Astrocyte (in vitro differentiated cells and primary cell): Measurements from ENCODE around the gene ODF4. TPM values are rescaled to one million over a fixed set of nuclear protein-coding genes. Genes with fewer than 3 reads are reported as not detected.
"Not testable (repeated sequence)": the region's sequence is repeated elsewhere in the genome, so short reads cannot be mapped to it uniquely, and the experiment has no call there.

Experiments used
- DNase-seq: peaks from one replicate; pipeline ENCODE4 v3.0.0-alpha.2; 2010; ENCODE audit warnings: low read depth
- FAIRE-seq: peaks from 2 replicates; lab custom pipeline; 2011; peaks lifted over from hg19 to GRCh38; lab: Jason Lieb, UNC
- H2AFZ ChIP-seq: 2 replicates; pipeline ENCODE4 v1.6.0; 2012; ENCODE audit warnings: low read depth, low read length, inconsistent platforms
- H3K27ac ChIP-seq: 2 replicates; pipeline ENCODE4 v1.5.1; 2011; ENCODE audit warnings: low read depth, low read length, inconsistent platforms
- H3K27me3 ChIP-seq: 2 replicates; pipeline ENCODE4 v1.6.0; 2011; ENCODE audit warnings: low read length, inconsistent platforms; ENCODE audit not compliant: insufficient read depth
- H3K36me3 ChIP-seq: 2 replicates; pipeline ENCODE4 v1.5.1; 2011; ENCODE audit warnings: low read length, inconsistent platforms; ENCODE audit not compliant: insufficient read depth
- H3K4me1 ChIP-seq: 2 replicates; pipeline ENCODE4 v1.5.1; 2011; ENCODE audit warnings: low read length, inconsistent platforms; ENCODE audit not compliant: insufficient read depth
- H3K4me2 ChIP-seq: 2 replicates; pipeline ENCODE4 v1.6.0; 2012; ENCODE audit warnings: low read length, inconsistent platforms
- H3K4me3 ChIP-seq: 2 replicates; pipeline ENCODE4 v1.5.1; 2011; ENCODE audit warnings: low read depth, mild to moderate bottlenecking, low read length, inconsistent platforms; ENCODE audit not compliant: insufficient read depth
- H3K79me2 ChIP-seq: 2 replicates; pipeline ENCODE4 v1.6.0; 2012; ENCODE audit warnings: mild to moderate bottlenecking, low read length, inconsistent platforms; ENCODE audit not compliant: insufficient read depth
- H3K9ac ChIP-seq: 2 replicates; pipeline ENCODE4 v1.6.0; 2012; ENCODE audit warnings: mild to moderate bottlenecking, low read length, inconsistent platforms
- H3K9me3 ChIP-seq: 2 replicates; pipeline ENCODE4 v1.5.1; 2012; ENCODE audit warnings: low read depth, mild to moderate bottlenecking, low read length, inconsistent platforms; ENCODE audit not compliant: insufficient read depth
- H4K20me1 ChIP-seq: 2 replicates; pipeline ENCODE4 v1.6.0; 2012; ENCODE audit warnings: low read length, inconsistent platforms; ENCODE audit not compliant: insufficient read depth
- H3K27ac Mint-ChIP-seq: one replicate; pipeline ENCODE4 v1.8.0; 2021; ENCODE audit warnings: mild to moderate bottlenecking, mixed read lengths; ENCODE audit not compliant: unreplicated experiment
- H3K27me3 Mint-ChIP-seq: one replicate; pipeline ENCODE4 v1.8.0; 2021; ENCODE audit warnings: low read depth, mixed read lengths; ENCODE audit not compliant: unreplicated experiment
- H3K36me3 Mint-ChIP-seq: one replicate; pipeline ENCODE4 v1.8.0; 2021; ENCODE audit warnings: low read depth, mixed read lengths; ENCODE audit not compliant: unreplicated experiment
- H3K4me1 Mint-ChIP-seq: one replicate; pipeline ENCODE4 v1.8.0; 2021; ENCODE audit warnings: low read depth, mixed read lengths; ENCODE audit not compliant: unreplicated experiment
- H3K4me3 Mint-ChIP-seq: one replicate; pipeline ENCODE4 v1.8.0; 2021; ENCODE audit warnings: mild to moderate bottlenecking, moderate library complexity, mixed read lengths; ENCODE audit not compliant: unreplicated experiment
- H3K9me3 Mint-ChIP-seq: one replicate; pipeline ENCODE4 v1.8.0; 2021; ENCODE audit warnings: mild to moderate bottlenecking, mixed read lengths; ENCODE audit not compliant: unreplicated experiment
- EZH2 ChIP-seq: IDR thresholded peaks from 2 replicates; pipeline ENCODE4 v1.6.1; 2012; ENCODE audit warnings: mild to moderate bottlenecking, low read length, inconsistent platforms; ENCODE audit not compliant: insufficient read depth
- total RNA-seq: library from RNA; stranded (reverse); gene quantifications from 2 replicates; pipeline ENCODE4 v1.2.1, GENCODE V29; 2021
- TF ChIP-seq, protein P1 (sequence below): IDR thresholded peaks from 2 replicates; pipeline ENCODE4 v1.5.1; 2011; ENCODE audit warnings: low read depth, mild to moderate bottlenecking, inconsistent platforms, low read length, moderate library complexity; ENCODE audit not compliant: insufficient read depth

The ODF4 gene
- total RNA-seq, 1 donor from 2014 or later: not detected

DNA sequence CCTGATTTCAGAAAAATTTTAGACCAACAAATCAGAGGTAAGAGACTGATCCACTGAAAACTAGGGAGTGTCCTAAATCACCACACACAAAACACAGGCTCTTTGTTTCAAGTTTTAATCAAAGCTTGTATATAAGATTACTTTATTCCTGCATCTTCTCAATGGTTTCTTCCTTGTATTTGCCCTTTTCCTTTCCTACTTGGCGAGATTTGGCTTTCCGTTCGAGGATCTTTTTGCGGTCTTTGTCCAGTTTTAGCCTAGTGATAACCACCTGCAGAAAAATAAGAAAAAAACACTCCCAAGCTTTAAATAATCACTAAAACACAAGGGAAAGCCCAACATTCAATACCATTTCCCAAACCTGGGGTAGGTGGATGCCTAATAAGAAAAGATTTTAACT, 37.8 kb downstream of the ODF4 start:
- H3K4me2 ChIP-seq: no peak overlapping the region
- H3K79me2 ChIP-seq: peaks cover 54% of the 10 kb centered on the region
- H3K9me3 Mint-ChIP-seq: no peaks in the 10 kb centered on the region
- H4K20me1 ChIP-seq: peaks cover 58% of the 10 kb centered on the region
- no peaks in the 10 kb centered on the region for H3K27me3 Mint-ChIP-seq
- no peak overlapping the region for H3K27ac ChIP-seq
- TF ChIP-seq EZH2: no peak
- TF ChIP-seq, protein P1, sequence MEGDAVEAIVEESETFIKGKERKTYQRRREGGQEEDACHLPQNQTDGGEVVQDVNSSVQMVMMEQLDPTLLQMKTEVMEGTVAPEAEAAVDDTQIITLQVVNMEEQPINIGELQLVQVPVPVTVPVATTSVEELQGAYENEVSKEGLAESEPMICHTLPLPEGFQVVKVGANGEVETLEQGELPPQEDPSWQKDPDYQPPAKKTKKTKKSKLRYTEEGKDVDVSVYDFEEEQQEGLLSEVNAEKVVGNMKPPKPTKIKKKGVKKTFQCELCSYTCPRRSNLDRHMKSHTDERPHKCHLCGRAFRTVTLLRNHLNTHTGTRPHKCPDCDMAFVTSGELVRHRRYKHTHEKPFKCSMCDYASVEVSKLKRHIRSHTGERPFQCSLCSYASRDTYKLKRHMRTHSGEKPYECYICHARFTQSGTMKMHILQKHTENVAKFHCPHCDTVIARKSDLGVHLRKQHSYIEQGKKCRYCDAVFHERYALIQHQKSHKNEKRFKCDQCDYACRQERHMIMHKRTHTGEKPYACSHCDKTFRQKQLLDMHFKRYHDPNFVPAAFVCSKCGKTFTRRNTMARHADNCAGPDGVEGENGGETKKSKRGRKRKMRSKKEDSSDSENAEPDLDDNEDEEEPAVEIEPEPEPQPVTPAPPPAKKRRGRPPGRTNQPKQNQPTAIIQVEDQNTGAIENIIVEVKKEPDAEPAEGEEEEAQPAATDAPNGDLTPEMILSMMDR: no peak
- peaks cover 44% of the 10 kb centered on the region for H3K36me3 ChIP-seq
- no peak for DNase-seq
- H3K9ac ChIP-seq: peak overlapping the region; percentile 93
- peak overlapping the region; percentile 14 for H3K27ac Mint-ChIP-seq
- no peaks in the 10 kb centered on the region for H3K9me3 ChIP-seq
- no peak overlapping the region for H3K4me3 ChIP-seq
- H2AFZ ChIP-seq: no peak overlapping the region
- no peak for FAIRE-seq
- H3K27me3 ChIP-seq: no peaks in the 10 kb centered on the region
- H3K4me3 Mint-ChIP-seq: peak overlapping the region; percentile 62
- peaks cover 25% of the 10 kb centered on the region for H3K4me1 Mint-ChIP-seq
- peaks cover 29% of the 10 kb centered on the region for H3K4me1 ChIP-seq
- H3K36me3 Mint-ChIP-seq: peaks cover 14% of the 10 kb centered on the region

- H3K9me3 Mint-ChIP-seq, H3K9me3 ChIP-seq, H3K27me3 Mint-ChIP-seq, H2AFZ ChIP-seq, H3K4me2 ChIP-seq, H3K27me3 ChIP-seq, H3K27ac ChIP-seq, H3K4me3 ChIP-seq, DNase-seq, FAIRE-seq: not testable (repeated sequence)
- Histone ChIP-seq H3K79me2 (peaks cover 60% of the 10 kb centered on the region), H3K9ac (peak overlapping the region; percentile 19), H3K36me3 (peaks cover 44% of the 10 kb centered on the region), H3K4me1 (peaks cover 29% of the 10 kb centered on the region), H4K20me1 (peaks cover 60% of the 10 kb centered on the region)
- Mint-ChIP-seq H3K4me1 (peaks cover 25% of the 10 kb centered on the region), H3K36me3 (peaks cover 14% of the 10 kb centered on the region), H3K27ac (peak overlapping the region; percentile 72), H3K4me3 (peak overlapping the region; percentile 57)
Observed at GRCh38 chr17:8378117-8378516, 38.5 kb downstream of the ODF4 start.

DNA sequence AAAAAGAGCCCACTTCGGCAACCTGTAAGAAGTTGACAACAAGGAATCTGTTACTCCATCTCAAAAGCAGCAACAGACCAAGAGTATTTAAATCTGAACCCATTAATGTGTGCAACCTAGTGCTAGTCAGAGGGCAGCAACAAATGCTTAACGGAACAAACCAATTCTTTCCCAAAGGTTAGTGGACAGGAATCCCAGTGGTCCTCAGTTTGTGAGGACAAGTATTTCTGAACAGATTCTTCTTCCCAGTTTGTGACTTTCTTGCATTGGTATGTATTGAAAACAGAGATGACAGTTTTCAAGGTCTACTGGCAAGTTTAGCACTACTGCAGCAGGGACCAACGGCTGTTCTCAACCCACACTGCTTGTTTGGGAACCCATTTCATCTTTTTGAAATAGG, 40.4 kb downstream of the ODF4 start:
- no peaks in the 10 kb centered on the region for H3K27me3 ChIP-seq
- H3K79me2 ChIP-seq: peaks cover 60% of the 10 kb centered on the region
- H3K4me1 ChIP-seq: peaks cover 40% of the 10 kb centered on the region
- no peak for FAIRE-seq
- H3K4me3 Mint-ChIP-seq: peak overlapping the region; percentile 100
- peak overlapping the region; percentile 35 for H3K4me3 ChIP-seq
- H3K4me2 ChIP-seq: peak overlapping the region; percentile 94
- no peaks in the 10 kb centered on the region for H3K9me3 ChIP-seq
- peaks cover 14% of the 10 kb centered on the region for H3K36me3 Mint-ChIP-seq
- DNase-seq: no peak
- H3K9me3 Mint-ChIP-seq: no peaks in the 10 kb centered on the region
- peaks cover 60% of the 10 kb centered on the region for H4K20me1 ChIP-seq
- H2AFZ ChIP-seq: no peak overlapping the region
- peaks cover 35% of the 10 kb centered on the region for H3K4me1 Mint-ChIP-seq
- H3K9ac ChIP-seq: peak overlapping the region; percentile 98
- H3K36me3 ChIP-seq: peaks cover 44% of the 10 kb centered on the region
- no peak overlapping the region for H3K27ac ChIP-seq
- no peak overlapping the region for H3K27ac Mint-ChIP-seq
- H3K27me3 Mint-ChIP-seq: no peaks in the 10 kb centered on the region
- no peak for TF ChIP-seq EZH2
- TF ChIP-seq, protein P1: no peak
